KMS-11 (cell line): ENCODE results near the gene SLC27A1.

Experiments used
- H2AFZ ChIP-seq: fragments of 200-600 bp; sonication (generic); 2 replicates; pipeline ENCODE4 v1.6.1; 2016; ENCODE audit warnings: antibody characterized with exemption, mixed run types, low read depth
- H3K27ac ChIP-seq: fragments of 200-600 bp; sonication (generic); 2 replicates; pipeline ENCODE4 v1.6.1; 2016; ENCODE audit warnings: mild to moderate bottlenecking, mixed run types
- H3K27me3 ChIP-seq: fragments of 200-600 bp; sonication (generic); 2 replicates; pipeline ENCODE4 v1.6.1; 2017; ENCODE audit warnings: mild to moderate bottlenecking, low read depth, mixed run types, moderate library complexity; ENCODE audit not compliant: insufficient read depth
- H3K36me3 ChIP-seq: fragments of 200-600 bp; sonication (generic); 2 replicates; pipeline ENCODE4 v1.6.1; 2017; ENCODE audit warnings: mild to moderate bottlenecking, mixed run types; ENCODE audit not compliant: insufficient read depth
- H3K4me1 ChIP-seq: fragments of 200-600 bp; sonication (generic); 2 replicates; pipeline ENCODE4 v1.6.1; 2016; ENCODE audit warnings: mild to moderate bottlenecking, low read depth, mixed run types; ENCODE audit not compliant: poor library complexity, severe bottlenecking
- H3K4me2 ChIP-seq: fragments of 200-600 bp; sonication (generic); 2 replicates; pipeline ENCODE4 v1.7.0; 2016; ENCODE audit warnings: mild to moderate bottlenecking, mixed run types
- H3K4me3 ChIP-seq: fragments of 200-600 bp; sonication (generic); IDR thresholded peaks from 2 replicates; pipeline ENCODE4 v1.6.1; 2017; ENCODE audit warnings: low read depth, low read length, mixed read lengths; ENCODE audit not compliant: insufficient read depth
- H3K79me2 ChIP-seq: fragments of 200-600 bp; sonication (generic); 2 replicates; pipeline ENCODE4 v1.6.1; 2016; ENCODE audit warnings: low read depth, mixed run types; ENCODE audit not compliant: insufficient read depth
- H3K9ac ChIP-seq: fragments of 200-600 bp; sonication (generic); 2 replicates; pipeline ENCODE4 v1.6.1; 2016; ENCODE audit warnings: mild to moderate bottlenecking, mixed run types
- H4K20me1 ChIP-seq: fragments of 200-600 bp; sonication (generic); 2 replicates; pipeline ENCODE4 v1.6.1; 2016; ENCODE audit warnings: mild to moderate bottlenecking, mixed run types; ENCODE audit not compliant: insufficient read depth
- CTCF ChIP-seq: fragments of 200-600 bp; sonication (generic); conservative IDR thresholded peaks from 2 replicates; pipeline ENCODE4 v1.6.1; 2017; ENCODE audit warnings: low read depth, mild to moderate bottlenecking, antibody characterized with exemption, low read length, moderate library complexity, mixed read lengths

SLC27A1 gene

GRCh38 chr19:17483605-17484002, 13.3 kb downstream of the SLC27A1 start:
- no peak for TF ChIP-seq CTCF
- Histone ChIP-seq H3K79me2 (no peaks in the 10 kb centered on the region), H4K20me1 (no peaks in the 10 kb centered on the region), H2AFZ (no peak overlapping the region), H3K9ac (no peak overlapping the region), H3K27ac (no peak overlapping the region), H3K27me3 (no peaks in the 10 kb centered on the region), H3K4me3 (no peak overlapping the region), H3K4me1 (no peaks in the 10 kb centered on the region), H3K4me2 (no peak overlapping the region), H3K36me3 (no peaks in the 10 kb centered on the region)

DNA sequence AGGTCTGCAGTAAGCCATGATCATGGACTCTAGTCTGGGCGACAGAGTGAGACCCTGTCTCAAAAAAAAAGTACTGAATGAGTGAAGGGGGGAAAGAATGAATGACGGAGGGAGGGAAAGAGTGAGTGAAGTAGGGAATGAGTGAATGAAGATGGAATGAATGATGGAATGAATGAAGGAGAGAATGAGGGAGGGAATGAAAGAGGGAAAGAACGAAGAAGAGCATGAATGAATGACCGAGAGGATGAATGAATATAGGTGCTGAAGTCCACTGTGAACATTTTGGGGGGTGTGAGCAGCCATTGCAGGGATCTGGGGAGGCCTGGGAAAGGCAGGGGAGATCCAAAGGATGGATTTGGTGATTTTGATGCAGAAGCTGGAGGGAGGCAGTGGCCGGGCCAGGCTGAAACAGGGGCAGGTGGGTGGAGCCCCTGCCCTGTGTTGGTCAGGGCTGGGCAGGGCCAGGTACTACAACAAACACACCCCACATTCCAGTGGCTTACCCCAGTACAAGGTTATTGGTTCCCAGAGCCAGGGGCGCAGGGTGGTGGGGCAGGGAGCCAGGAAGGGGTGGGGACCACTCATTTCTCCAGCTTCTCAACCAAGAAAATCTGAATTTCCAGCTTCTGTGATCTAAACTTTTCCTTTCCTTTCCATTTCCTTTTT, 14.3 kb downstream of the SLC27A1 start:
- H3K27ac ChIP-seq, result no peak overlapping the region
- H3K4me3 ChIP-seq, result no peak overlapping the region
- no peaks in the 10 kb centered on the region for H3K4me1 ChIP-seq
- H3K36me3 ChIP-seq, result no peaks in the 10 kb centered on the region
- H2AFZ ChIP-seq, result no peak overlapping the region
- H4K20me1 ChIP-seq, result no peaks in the 10 kb centered on the region
- no peaks in the 10 kb centered on the region for H3K27me3 ChIP-seq
- H3K79me2 ChIP-seq, result no peaks in the 10 kb centered on the region
- no peak for TF ChIP-seq CTCF
- H3K9ac ChIP-seq, result no peak overlapping the region
- no peak overlapping the region for H3K4me2 ChIP-seq

DNA sequence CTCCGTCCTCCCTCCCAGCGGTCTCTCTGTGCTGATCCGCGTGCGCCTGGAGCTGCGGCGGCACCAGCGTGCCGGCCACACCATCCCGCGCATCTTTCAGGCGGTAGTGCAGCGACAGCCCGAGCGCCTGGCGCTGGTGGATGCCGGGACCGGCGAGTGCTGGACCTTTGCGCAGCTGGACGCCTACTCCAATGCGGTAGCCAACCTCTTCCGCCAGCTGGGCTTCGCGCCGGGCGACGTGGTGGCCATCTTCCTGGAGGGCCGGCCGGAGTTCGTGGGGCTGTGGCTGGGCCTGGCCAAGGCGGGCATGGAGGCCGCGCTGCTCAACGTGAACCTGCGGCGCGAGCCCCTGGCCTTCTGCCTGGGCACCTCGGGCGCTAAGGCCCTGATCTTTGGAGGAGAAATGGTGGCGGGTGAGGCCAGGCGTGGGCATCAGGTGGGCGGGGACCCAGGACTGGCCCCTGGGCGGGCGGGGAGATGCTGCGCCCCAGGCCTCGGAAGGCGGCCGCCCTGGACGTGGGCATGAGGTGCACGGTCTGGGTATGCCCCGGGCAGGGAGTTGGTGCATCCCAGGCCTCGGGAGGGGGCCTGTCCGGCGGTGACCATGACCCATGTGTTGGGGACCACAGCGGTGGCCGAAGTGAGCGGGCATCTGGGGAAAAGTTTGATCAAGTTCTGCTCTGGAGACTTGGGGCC, 16.4 kb downstream of the SLC27A1 start:
- H3K27me3 ChIP-seq, result no peaks in the 10 kb centered on the region
- H3K36me3 ChIP-seq, result no peaks in the 10 kb centered on the region
- no peak for TF ChIP-seq CTCF
- no peak overlapping the region for H3K27ac ChIP-seq
- no peak overlapping the region for H3K4me2 ChIP-seq
- H4K20me1 ChIP-seq, result no peaks in the 10 kb centered on the region
- no peak overlapping the region for H3K4me3 ChIP-seq
- no peak overlapping the region for H2AFZ ChIP-seq
- H3K9ac ChIP-seq, result no peak overlapping the region
- H3K4me1 ChIP-seq, result no peaks in the 10 kb centered on the region
- H3K79me2 ChIP-seq, result no peaks in the 10 kb centered on the region

DNA sequence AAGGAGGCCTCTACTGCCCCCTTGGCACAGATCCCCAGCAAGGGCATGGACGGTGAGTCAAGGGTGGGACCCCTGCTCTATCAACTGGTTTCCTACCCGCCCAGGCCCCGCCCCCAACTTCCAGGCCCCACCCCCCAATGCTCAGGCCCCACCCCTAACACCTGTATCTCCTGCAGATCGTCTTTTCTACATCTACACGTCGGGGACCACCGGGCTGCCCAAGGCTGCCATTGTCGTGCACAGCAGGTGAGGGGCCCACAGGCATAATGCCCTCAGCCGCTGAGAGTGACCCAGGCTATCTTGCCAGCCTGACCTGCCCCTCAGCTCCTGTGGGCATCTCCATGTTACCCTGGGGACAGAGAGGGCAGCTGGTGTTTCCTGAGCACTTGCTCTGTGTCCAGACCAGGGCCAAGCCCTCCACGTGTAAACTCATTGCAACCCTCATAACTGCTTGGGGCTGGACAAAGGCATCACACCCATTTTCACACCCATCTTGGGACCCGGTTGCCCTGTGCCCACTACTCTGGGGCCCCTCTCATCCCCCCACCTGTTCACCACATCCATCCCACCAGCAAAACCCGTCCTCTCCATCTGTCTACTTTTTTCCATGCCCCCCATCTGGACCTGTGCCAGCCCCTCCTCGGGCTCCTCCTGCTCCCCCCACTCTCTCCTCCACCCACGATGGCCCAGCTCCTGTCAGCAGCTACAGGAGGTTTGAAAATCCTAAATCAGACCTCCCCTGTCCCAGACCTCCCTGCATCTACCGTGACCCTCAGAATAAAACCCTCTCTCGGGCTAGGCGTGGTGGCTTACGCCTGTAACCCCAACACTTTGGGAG, 17.2 kb downstream of the SLC27A1 start:
- H3K27ac ChIP-seq, result no peak overlapping the region
- H3K36me3 ChIP-seq, result no peaks in the 10 kb centered on the region
- no peak overlapping the region for H3K4me3 ChIP-seq
- TF ChIP-seq CTCF, result no peak
- H3K27me3 ChIP-seq, result no peaks in the 10 kb centered on the region
- no peaks in the 10 kb centered on the region for H3K79me2 ChIP-seq
- no peak overlapping the region for H2AFZ ChIP-seq
- no peak overlapping the region for H3K9ac ChIP-seq
- H3K4me1 ChIP-seq, result no peaks in the 10 kb centered on the region
- no peak overlapping the region for H3K4me2 ChIP-seq
- H4K20me1 ChIP-seq, result no peaks in the 10 kb centered on the region
